Endothelial cell (in vitro differentiated cells): ENCODE measurements around the gene DDX23. TPM values are rescaled to one million over a fixed set of nuclear protein-coding genes. Genes with fewer than 3 reads are reported as not detected.
A peak's percentile ranks its signal among the peaks of the same experiment; 100 is the strongest.
"Not testable (repeated sequence)": the region's sequence is repeated elsewhere in the genome, so short reads cannot be mapped to it uniquely, and the experiment has no call there.

Source experiments
- DNase-seq: peaks from one replicate; pipeline ENCODE4 v3.0.0; 2021; ENCODE audit warnings: low spot score
- H3K27ac Mint-ChIP-seq: one replicate; pipeline ENCODE4 v1.8.0; 2021; ENCODE audit warnings: mixed read lengths, inconsistent platforms; ENCODE audit not compliant: unreplicated experiment
- H3K27me3 Mint-ChIP-seq: one replicate; pipeline ENCODE4 v1.8.0; 2021; ENCODE audit warnings: mild to moderate bottlenecking, moderate library complexity, mixed read lengths, inconsistent platforms; ENCODE audit not compliant: unreplicated experiment
- H3K36me3 Mint-ChIP-seq: one replicate; pipeline ENCODE4 v1.8.0; 2021; ENCODE audit warnings: mild to moderate bottlenecking, low read depth, mixed read lengths, inconsistent platforms; ENCODE audit not compliant: unreplicated experiment
- H3K4me1 Mint-ChIP-seq: one replicate; pipeline ENCODE4 v1.8.0; 2021; ENCODE audit warnings: mild to moderate bottlenecking, mixed read lengths, inconsistent platforms; ENCODE audit not compliant: unreplicated experiment
- H3K4me3 Mint-ChIP-seq: one replicate; pipeline ENCODE4 v1.8.0; 2021; ENCODE audit warnings: mild to moderate bottlenecking, mixed read lengths, inconsistent platforms; ENCODE audit not compliant: unreplicated experiment
- H3K9me3 Mint-ChIP-seq: one replicate; pipeline ENCODE4 v1.8.0; 2021; ENCODE audit warnings: mixed read lengths, inconsistent platforms; ENCODE audit not compliant: unreplicated experiment
- CTCF ChIP-seq: fragments of 200-600 bp; sonication (generic); IDR thresholded peaks from one replicate; pipeline ENCODE4 v1.5.0; 2021; ENCODE audit warnings: antibody characterized with exemption; ENCODE audit not compliant: unreplicated experiment
- total RNA-seq: library from RNA; stranded (reverse); fragmentation: NEBNext Ultra II Directional; extraction: Animal tissue kit (Norgen Biotek cat#: 25700); gene quantifications from one replicate; pipeline ENCODE4 v1.2.1, GENCODE V29; 2021; ENCODE audit not compliant: unreplicated experiment

The DDX23 gene
- total RNA-seq, 1 donor from 2014 or later, result 96.2 TPM

GRCh38 chr12:48881686-48882314, 29.8 kb upstream of the DDX23 start:
- Mint-ChIP-seq H3K4me1 (peaks cover 29% of the 10 kb centered on the region), H3K27ac (peak overlapping the region; percentile 82)
- no peak for DNase-seq

GRCh38 chr12:48880647-48881046, 28.7 kb upstream of the DDX23 start:
- no peak for TF ChIP-seq CTCF
- Mint-ChIP-seq H3K4me1 (peaks cover 29% of the 10 kb centered on the region), H3K9me3 (no peaks in the 10 kb centered on the region), H3K4me3 (no peak overlapping the region), H3K27me3 (peaks cover 7% of the 10 kb centered on the region), H3K36me3 (no peaks in the 10 kb centered on the region), H3K27ac (no peak overlapping the region)
- DNase-seq, result no peak

More at GRCh38 chr12:48881686-48882314, 29.8 kb upstream of the DDX23 start:
- no peak for TF ChIP-seq CTCF
- Mint-ChIP-seq H3K27me3 (peaks cover 7% of the 10 kb centered on the region), H3K4me3 (peak overlapping the region; percentile 75), H3K36me3 (peaks cover 2% of the 10 kb centered on the region), H3K9me3 (no peaks in the 10 kb centered on the region)

- TF ChIP-seq CTCF, result no peak
- Mint-ChIP-seq H3K4me1 (peaks cover 26% of the 10 kb centered on the region), H3K9me3 (no peaks in the 10 kb centered on the region), H3K27ac (no peak overlapping the region), H3K36me3 (no peaks in the 10 kb centered on the region), H3K4me3 (no peak overlapping the region), H3K27me3 (peaks cover 7% of the 10 kb centered on the region)
- no peak for DNase-seq
Measured at GRCh38 chr12:48878548-48878947, 26.6 kb upstream of the DDX23 start.

- H3K4me3 Mint-ChIP-seq, result no peak overlapping the region
- H3K4me1 Mint-ChIP-seq, result peaks cover 8% of the 10 kb centered on the region
- H3K9me3 Mint-ChIP-seq, result no peaks in the 10 kb centered on the region
- no peak overlapping the region for H3K27ac Mint-ChIP-seq
- DNase-seq, result no peak
- H3K36me3 Mint-ChIP-seq, result no peaks in the 10 kb centered on the region
- peaks cover 4% of the 10 kb centered on the region for H3K27me3 Mint-ChIP-seq
- no peak for TF ChIP-seq CTCF
Measured at GRCh38 chr12:48875944-48876515, 24.1 kb upstream of the DDX23 start.

GRCh38 chr12:48873534-48873933, 21.6 kb upstream of the DDX23 start:
- not testable (repeated sequence) for DNase-seq, H3K9me3 Mint-ChIP-seq, H3K4me1 Mint-ChIP-seq, H3K36me3 Mint-ChIP-seq, H3K27me3 Mint-ChIP-seq, H3K27ac Mint-ChIP-seq, H3K4me3 Mint-ChIP-seq
